SK-N-SH treated with all-trans-retinoic acid at 6 μM for 48 hours (cell line): Measurements from ENCODE around the gene GRID1.

Experiments used
- ARNTL ChIP-seq: fragments of 450-650 bp; formaldehyde crosslinking; IDR thresholded peaks from 2 replicates; pipeline ENCODE4 v1.5.0; 2020; ENCODE audit warnings: low read depth, mild to moderate bottlenecking, moderate library complexity, borderline replicate concordance
- CSRNP3 ChIP-seq: fragments of 250-450 bp; sonication (Bioruptor Pico); IDR thresholded peaks from 2 replicates; pipeline ENCODE4 v1.5.1; 2021; ENCODE audit warnings: mild to moderate bottlenecking, moderate library complexity
- PATZ1 ChIP-seq: fragments of 250-450 bp; sonication (Bioruptor Pico); IDR thresholded peaks from 2 replicates; pipeline ENCODE4 v1.8.0; 2020; ENCODE audit warnings: mild to moderate bottlenecking, moderate library complexity, borderline replicate concordance
- PPARA ChIP-seq: fragments of 250-450 bp; sonication (Bioruptor Pico); IDR thresholded peaks from 2 replicates; pipeline ENCODE4 v1.5.0; 2020; ENCODE audit warnings: mild to moderate bottlenecking, borderline replicate concordance
- ZFP3 ChIP-seq: fragments of 250-450 bp; sonication (Bioruptor Pico); IDR thresholded peaks from 2 replicates; pipeline ENCODE4 v1.5.0; 2020; ENCODE audit warnings: mild to moderate bottlenecking, moderate library complexity
- ZFP30 ChIP-seq: fragments of 450-650 bp; formaldehyde crosslinking; IDR thresholded peaks from 2 replicates; pipeline ENCODE4 v1.5.0; 2022; ENCODE audit warnings: mild to moderate bottlenecking, moderate library complexity

GRCh38 chr10:85611746-85612377, 754.7 kb downstream of the GRID1 start:
- TF ChIP-seq ZFP30 (no peak), ARNTL (CRISPR knock-in tag) (no peak), PPARA (CRISPR knock-in tag) (no peak), ZFP3 (CRISPR knock-in tag) (no peak), CSRNP3 (no peak), PATZ1 (CRISPR knock-in tag) (no peak)
